GM18861 (cell line): Measurements from ENCODE around the gene ESD.
A peak's percentile ranks its signal among the peaks of the same experiment; 100 is the strongest.
"Not testable (repeated sequence)": the region's sequence is repeated elsewhere in the genome, so short reads cannot be mapped to it uniquely, and the experiment has no call there.

ENCODE experiments used
- ATAC-seq: cut with Tn5 transposase; IDR thresholded peaks from one replicate; pipeline ENCODE4 v1.9.1; 2021; ENCODE audit not compliant: unreplicated experiment

Gene ESD

GRCh38 chr13:46795321-46795720 is 1.6 kb downstream of the ESD start:
- ATAC-seq = no peak

DNA sequence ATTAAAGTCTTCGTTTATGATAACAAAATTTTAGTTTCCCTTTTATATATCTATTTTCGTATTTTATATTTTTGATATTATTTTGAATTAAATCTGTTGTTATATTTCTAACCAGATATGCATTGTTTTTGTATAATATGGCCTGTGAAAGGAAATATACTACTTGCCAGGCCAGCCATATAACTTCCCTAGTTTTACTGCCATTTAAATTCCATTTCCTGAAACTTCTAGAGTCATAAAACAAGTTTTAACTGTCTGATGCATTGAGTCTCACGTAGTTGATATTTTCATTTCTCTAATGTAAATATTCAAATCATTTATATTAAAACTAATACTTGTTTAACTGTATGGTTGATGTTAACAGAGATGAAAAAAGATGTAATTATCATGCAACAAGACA is 13.5 kb downstream of the ESD start:
- ATAC-seq = no peak

- no peak for ATAC-seq
Measured at GRCh38 chr13:46782691-46783090, 14.3 kb downstream of the ESD start.

DNA sequence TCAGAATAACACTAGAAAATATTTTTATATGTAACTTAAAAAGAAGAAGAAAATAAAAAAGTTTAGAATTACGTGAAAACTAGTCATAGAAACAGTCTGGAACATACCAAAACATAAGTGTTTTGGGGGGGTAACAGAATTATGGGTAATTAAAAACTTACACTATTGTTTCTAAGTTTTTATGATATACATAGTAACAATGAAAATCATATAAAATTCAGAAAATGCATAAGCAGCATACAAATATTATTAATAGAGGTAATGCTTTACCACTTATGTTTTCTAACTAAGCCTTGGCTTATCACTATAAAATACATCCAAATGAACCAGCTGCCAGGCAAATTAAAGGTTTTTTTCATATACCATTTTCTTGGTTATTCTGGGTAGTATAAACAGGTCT is 14.9 kb downstream of the ESD start:
- no peak for ATAC-seq

GRCh38 chr13:46778890-46779289 is 18.1 kb downstream of the ESD start:
- ATAC-seq = no peak

- ATAC-seq = no peak
Measured at GRCh38 chr13:46778095-46778494, 18.9 kb downstream of the ESD start.

DNA sequence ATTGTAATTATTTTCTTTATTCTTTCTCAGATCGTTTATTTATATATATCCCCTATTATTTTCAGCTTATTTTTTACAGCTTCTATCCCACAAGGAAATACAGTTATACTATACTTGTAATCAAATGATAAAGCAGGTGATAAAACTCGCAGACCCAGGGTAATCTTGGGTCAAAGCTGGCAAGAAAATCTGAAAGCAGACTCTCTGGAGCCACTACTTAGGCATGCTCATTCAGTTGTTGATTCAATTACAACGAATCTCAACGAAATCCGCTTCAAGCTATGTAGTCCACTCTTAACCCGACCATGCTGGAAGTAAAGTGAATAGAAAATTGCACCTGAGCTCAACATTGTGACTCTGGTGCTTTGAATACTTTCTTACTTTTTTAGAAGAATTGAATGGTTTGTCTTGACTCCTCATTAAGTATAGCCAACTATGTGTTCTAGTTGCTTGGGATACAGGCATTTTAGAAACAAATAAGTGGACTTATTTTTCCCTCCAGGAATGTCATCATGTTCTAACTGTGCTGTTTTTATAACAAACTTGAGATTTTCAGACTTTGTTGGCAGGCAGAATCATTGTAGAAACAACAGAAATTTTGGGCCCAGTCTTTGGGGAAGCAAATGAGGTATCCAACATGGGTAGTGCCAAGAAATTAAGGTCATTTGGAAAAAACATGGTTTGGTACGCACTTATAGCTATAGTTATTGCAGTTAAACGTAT is 21.4 kb downstream of the ESD start:
- no peak for ATAC-seq

DNA sequence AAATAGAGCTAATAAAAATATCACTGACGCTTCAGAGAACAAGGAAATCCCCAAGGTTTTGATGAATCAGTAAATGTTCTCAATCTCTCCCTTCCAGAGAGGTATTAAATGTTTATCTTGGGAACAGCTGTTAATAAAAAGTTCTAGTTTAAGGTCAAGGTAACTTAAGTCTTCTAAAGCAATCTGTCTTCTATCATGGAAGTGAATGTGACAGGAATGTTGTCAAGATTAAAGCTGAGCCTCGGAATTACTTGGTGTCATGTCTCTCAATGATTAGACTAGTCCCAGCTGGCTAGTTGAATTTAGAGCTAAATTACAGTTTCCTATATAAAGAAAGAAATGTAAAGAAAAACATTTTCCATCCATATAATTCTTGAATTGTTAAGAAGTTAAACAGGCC is 23.4 kb downstream of the ESD start:
- ATAC-seq = no peak

- ATAC-seq = no peak
Measured at GRCh38 chr13:46771693-46772092, 25.3 kb downstream of the ESD start.

DNA sequence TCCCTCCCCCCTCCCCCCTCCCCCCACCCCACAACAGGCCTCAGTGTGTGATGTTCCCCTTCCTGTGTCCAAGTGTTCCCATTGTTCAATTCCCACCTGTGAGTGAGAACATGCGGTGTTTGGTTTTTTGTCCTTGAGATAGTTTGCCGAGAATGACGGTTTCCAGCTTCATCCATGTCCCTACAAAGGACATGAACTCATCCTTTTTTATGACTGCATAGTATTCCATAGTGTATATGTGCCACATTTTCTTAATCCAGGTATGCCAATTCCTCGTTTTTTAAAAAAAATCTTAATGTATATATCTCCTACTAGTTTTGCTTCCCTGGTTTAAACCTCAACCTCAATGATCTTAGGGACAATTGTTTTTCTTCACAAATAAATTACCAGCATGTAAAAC is 27.0 kb downstream of the ESD start:
- not testable (repeated sequence) for ATAC-seq

GRCh38 chr13:46761866-46762265 is 35.1 kb downstream of the ESD start:
- ATAC-seq = no peak

- ATAC-seq = no peak
Measured at GRCh38 chr13:46761174-46761573, 35.8 kb downstream of the ESD start.

DNA sequence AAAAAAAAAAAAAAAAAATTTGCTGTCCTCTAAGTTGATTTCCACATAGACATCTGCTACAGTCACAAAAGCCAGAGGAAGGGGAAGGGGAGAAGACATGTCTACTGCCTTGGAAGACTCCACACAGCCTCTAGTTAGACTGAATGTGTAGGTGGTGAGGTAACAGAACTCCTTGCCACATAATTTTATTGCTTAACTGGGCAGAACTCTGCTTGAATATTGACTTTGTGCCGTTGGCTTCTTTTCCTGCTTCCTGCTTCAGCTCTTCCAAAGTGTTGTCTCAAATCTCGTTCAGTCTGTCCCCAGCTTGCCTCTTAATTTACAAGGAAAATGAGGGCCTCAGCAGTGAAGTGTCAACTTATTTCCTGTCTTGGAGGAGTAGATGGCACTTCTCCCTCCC is 37.1 kb downstream of the ESD start:
- no peak for ATAC-seq

- no peak for ATAC-seq
Measured at GRCh38 chr13:46757640-46758039, 39.3 kb downstream of the ESD start.

- ATAC-seq = no peak
Measured at GRCh38 chr13:46756977-46757376, 40.0 kb downstream of the ESD start.

DNA sequence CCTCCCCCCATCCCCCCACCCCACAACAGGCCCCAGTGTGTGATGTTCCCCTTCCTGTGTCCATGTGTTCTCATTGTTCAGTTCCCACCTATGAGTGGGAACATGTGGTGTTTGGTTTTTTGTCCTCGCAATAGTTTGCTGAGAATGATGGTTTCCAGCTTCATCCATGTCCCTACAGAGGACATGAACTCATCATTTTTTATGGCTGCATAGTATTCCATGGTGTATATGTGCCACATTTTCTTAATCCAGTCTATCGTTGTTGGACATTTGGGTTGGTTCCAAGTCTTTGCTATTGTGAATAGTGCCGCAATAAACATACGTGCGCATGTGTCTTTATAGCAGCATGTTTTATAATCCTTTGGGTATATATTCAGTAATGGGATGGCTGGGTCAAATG is 41.5 kb downstream of the ESD start:
- ATAC-seq = not testable (repeated sequence)

DNA sequence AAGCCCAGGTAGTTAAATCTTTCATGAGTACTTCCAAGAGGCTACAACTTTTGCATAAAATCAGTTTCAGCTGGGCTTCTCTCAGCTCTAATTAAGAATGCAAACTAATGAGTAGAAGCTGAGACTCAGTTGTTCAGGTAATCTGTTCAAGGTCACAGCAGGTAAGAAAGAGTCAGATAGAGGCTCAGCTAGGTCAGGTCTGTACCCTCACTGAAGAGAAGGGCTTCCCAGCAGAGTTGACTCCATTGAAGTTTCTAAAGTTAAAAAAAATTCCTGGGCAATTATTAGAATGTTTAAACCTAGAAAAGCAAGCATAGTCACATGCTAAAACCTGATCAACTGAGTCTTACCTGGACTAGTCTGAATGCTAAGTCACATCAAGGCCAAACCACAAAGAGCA is 42.1 kb downstream of the ESD start:
- no peak for ATAC-seq

GRCh38 chr13:46753917-46754316 is 43.0 kb downstream of the ESD start:
- ATAC-seq = no peak

DNA sequence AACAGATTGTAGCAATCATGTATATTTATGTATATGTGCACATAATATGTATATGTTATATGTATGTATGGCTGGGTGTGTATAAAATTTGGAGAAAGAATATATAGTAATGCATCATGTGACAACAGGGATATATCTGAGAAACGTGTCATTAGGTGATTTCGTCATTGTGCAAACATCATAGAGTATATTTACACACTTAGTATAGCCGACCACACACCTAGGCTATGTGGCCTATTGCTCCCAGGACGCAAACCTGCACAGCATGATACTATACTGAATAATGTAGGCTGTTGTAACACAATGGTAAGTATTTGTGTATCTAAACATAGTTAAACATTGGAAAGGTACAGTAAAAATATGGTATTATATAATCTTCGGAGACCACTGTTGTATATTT is 43.8 kb downstream of the ESD start:
- ATAC-seq = no peak

DNA sequence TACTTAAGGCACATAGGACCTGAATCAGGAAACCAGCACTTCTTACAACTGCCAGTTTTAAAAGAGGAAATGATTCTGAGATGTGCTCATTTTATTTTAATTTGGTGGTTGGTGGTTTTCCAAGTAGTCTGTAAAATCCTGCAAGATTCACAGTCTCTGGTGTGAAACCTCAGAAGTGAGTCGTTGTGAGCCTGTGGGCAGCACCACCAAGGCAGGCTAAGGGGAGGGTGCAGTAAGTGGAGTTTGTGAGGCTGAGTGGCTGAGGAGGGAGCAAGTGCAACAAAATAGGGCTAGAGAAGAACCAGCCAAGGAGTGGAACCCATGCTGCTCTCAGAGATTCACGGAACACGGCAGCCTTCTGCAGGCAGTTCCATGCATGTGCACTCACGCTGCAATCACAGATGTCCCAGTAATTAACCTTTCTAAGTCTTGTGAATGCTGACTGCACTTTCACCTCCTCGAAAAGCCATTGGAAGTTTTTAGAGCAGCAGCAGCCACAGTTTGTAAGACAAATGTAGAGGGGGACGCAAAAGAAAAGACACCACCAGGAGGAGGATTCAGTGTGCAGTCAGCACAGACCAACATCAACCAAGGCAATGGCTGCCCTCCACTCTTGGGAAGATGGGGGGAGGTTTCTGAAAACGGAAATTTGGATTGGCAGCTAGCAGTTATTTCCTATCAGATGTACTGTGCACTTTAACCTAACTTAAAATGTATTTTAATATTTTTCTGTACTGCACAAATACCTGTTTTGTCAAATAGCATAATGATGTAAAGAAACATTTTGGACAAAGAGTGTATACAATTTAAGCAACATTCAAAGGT is 44.9 kb downstream of the ESD start:
- peak; percentile 74 for ATAC-seq

- no peak for ATAC-seq
Measured at GRCh38 chr13:46749951-46750350, 47.0 kb downstream of the ESD start.

GRCh38 chr13:46748300-46748699 is 48.7 kb downstream of the ESD start:
- no peak for ATAC-seq
